ENCODE results near the gene CALR. TPM values are rescaled to one million over a fixed set of nuclear protein-coding genes. Genes with fewer than 3 reads are reported as not detected.

Gene CALR
- total RNA-seq, 2 donors from 2014 or later: 298 to 388 TPM

Small RNA genes lying within 50 kb of the gene (microRNA-seq; reads per million reads assigned to microRNA genes)
- gene MIR5695 (ENCODE audit: borderline number of aligned reads in 2 of 2, borderline replicate concordance in 2 of 2) (0 reads per million in 2 donors), gene MIR6515 (ENCODE audit: borderline number of aligned reads in 2 of 2, borderline replicate concordance in 2 of 2) (1.4 to 2.7 reads per million in 2 donors)

Small RNA genes lying within 50 kb of the gene (small RNA-seq; reads per million reads assigned to genes)
- not detected for gene MIR5695
- not detected for gene MIR6515

Other genes with a start within 250 kb of the CALR start
- 1 to 10 TPM; 3.9 to 4.0 TPM for gene FBXW9, start 242.0 kb upstream of the CALR start, total RNA-seq
- 10 to 100 TPM; 15.0 to 35.6 TPM for gene TNPO2, start 214.7 kb upstream of the CALR start, total RNA-seq
- gene TRIR, start 203.9 kb upstream of the CALR start, total RNA-seq: 100 to 1,000 TPM; 187 to 282 TPM
- gene GET3, start 201.1 kb upstream of the CALR start, total RNA-seq: 10 to 100 TPM; 13.2 to 22.8 TPM
- gene BEST2, start 186.8 kb upstream of the CALR start, total RNA-seq: not detected
- gene HOOK2, start 163.1 kb upstream of the CALR start, total RNA-seq: 100 to 1,000 TPM; 114 to 354 TPM
- 100 to 1,000 TPM; 219 to 485 TPM for gene JUNB, start 147.1 kb upstream of the CALR start, total RNA-seq
- gene PRDX2, start 136.8 kb upstream of the CALR start, total RNA-seq: 100 to 1,000 TPM; 105 to 146 TPM
- gene THSD8, start 136.5 kb upstream of the CALR start, total RNA-seq: not detected
- 1 to 10 TPM; 1.3 to 6.5 TPM for gene RNASEH2A, start 132.0 kb upstream of the CALR start, total RNA-seq
- under 1 TPM in 1 of 2 donors, not detected in 1; 0.52 TPM for gene RTBDN, start 104.0 kb upstream of the CALR start, total RNA-seq
- gene MAST1, start 100.1 kb upstream of the CALR start, total RNA-seq: under 1 TPM in 1 of 2 donors, not detected in 1; 0.26 TPM
- 10 to 100 TPM in 1 of 2 donors, 1 to 10 TPM in 1; 6.9 to 28.3 TPM for gene DNASE2, start 57.2 kb upstream of the CALR start, total RNA-seq
- gene KLF1, start 51.4 kb upstream of the CALR start, total RNA-seq: not detected
- 10 to 100 TPM; 17.4 to 57.7 TPM for gene GCDH, start 47.4 kb upstream of the CALR start, total RNA-seq
- not detected for gene SYCE2, start 19.3 kb upstream of the CALR start, total RNA-seq
- gene FARSA, start 4.9 kb upstream of the CALR start, total RNA-seq: 10 to 100 TPM; 25.9 to 35.6 TPM
- gene RAD23A, start 7.3 kb downstream of the CALR start, total RNA-seq: 10 to 100 TPM; 53.7 to 94.6 TPM
- gene GADD45GIP1, start 18.6 kb downstream of the CALR start, total RNA-seq: 10 to 100 TPM; 31.3 to 42.0 TPM
- gene DAND5, start 31.0 kb downstream of the CALR start, total RNA-seq: not detected
- 10 to 100 TPM; 16.9 to 26.7 TPM for gene NFIX, start 56.9 kb downstream of the CALR start, total RNA-seq
- gene LYL1, start 164.2 kb downstream of the CALR start, total RNA-seq: 1 to 10 TPM; 3.4 to 6.9 TPM
- 10 to 100 TPM; 21.5 to 36.3 TPM for gene TRMT1, start 178.1 kb downstream of the CALR start, total RNA-seq
- gene NACC1, start 179.7 kb downstream of the CALR start, total RNA-seq: 10 to 100 TPM in 1 of 2 donors, 1 to 10 TPM in 1; 6.0 to 15.5 TPM
- gene STX10, start 211.8 kb downstream of the CALR start, total RNA-seq: 10 to 100 TPM; 54.2 to 65.3 TPM
- gene IER2, start 211.8 kb downstream of the CALR start, total RNA-seq: 100 to 1,000 TPM; 162 to 857 TPM